Testis (tissue), 3 donors: Measurements from ENCODE around the gene PLP1. TPM values are rescaled to one million over a fixed set of nuclear protein-coding genes. Genes with fewer than 3 reads are reported as not detected.

Experiments used
- DNase-seq: peaks from one replicate; pipeline ENCODE4 v3.0.0-alpha.2; 2019
- H3K27ac ChIP-seq, 2 donors: fragments of 200-600 bp; sonication (generic); one replicate each; pipeline ENCODE4 v1.5.1; 2019
- H3K27me3 ChIP-seq: fragments of 200-600 bp; sonication (generic); one replicate; pipeline ENCODE4 v1.5.1; 2019
- H3K36me3 ChIP-seq: fragments of 200-600 bp; sonication (generic); one replicate; pipeline ENCODE4 v1.5.1; 2017; ENCODE audit warnings: low read depth; ENCODE audit errors: missing control alignments
- H3K4me1 ChIP-seq: fragments of 200-600 bp; sonication (generic); one replicate; pipeline ENCODE4 v1.5.1; 2019
- H3K4me3 ChIP-seq, 2 donors: fragments of 200-600 bp; sonication (generic); one replicate each; pipeline ENCODE4 v1.5.1; 2017 to 2019
- H3K9me3 ChIP-seq: fragments of 200-600 bp; sonication (generic); one replicate; pipeline ENCODE4 v1.5.1; 2017
- CTCF ChIP-seq, 3 experiments: fragments of 450-650 bp in 2 of 3; fragments of 200-600 bp in 1 of 3; sonication (generic) in 1 of 3; IDR thresholded peaks; one replicate each; pipeline ENCODE4 v1.5.1; 2016 to 2019; ENCODE audit warnings: antibody characterized with exemption in 3 of 3, mild to moderate bottlenecking in 2 of 3, moderate library complexity in 1 of 3
- POLR2A ChIP-seq: fragments of 450-650 bp; IDR thresholded peaks from one replicate; pipeline ENCODE4 v1.6.1; 2017; ENCODE audit warnings: antibody characterized with exemption, mild to moderate bottlenecking, moderate library complexity
- WGBS, 2 donors: methylation state at CpG; one replicate each; pipeline ENCODE4 v1.1.5; 2018; 5-methylcytosine and 5-hydroxymethylcytosine counted together
- intact Hi-C: fragments of 100-400 bp; cut with DNase I; formaldehyde crosslinking; loops from one replicate; pipeline ENCODE4 v1.15.1; 2023; ENCODE audit warnings: low total_unique reads
- polyA plus RNA-seq: library from polyadenylated mRNA; stranded (reverse); fragments of 350-450 nt; fragmentation: Illumina TruSeq; extraction: RNeasy Lipid Tissue Mini Kit (QIAGEN cat#74804); gene quantifications from one replicate; pipeline ENCODE4 v1.2.3, GENCODE V29; 2014; ENCODE audit warnings: low read depth, low replicate concordance; ENCODE audit not compliant: insufficient read depth
- total RNA-seq, 2 donors: library from RNA; depleted of rRNA; stranded (reverse); fragments of >200 nt; gene quantifications; one replicate each; pipeline ENCODE4 v1.2.3, GENCODE V29; 2016

PLP1 gene
- total and polyA plus RNA-seq, 3 donors from 2014 or later = 79.7 to 119 (median 111) TPM

GRCh38 chrX:103730796-103731493 lies 45.7 kb upstream of the PLP1 start:
- H3K27me3 ChIP-seq = no peaks in the 10 kb centered on the region
- 45 to 56% methylated on average over 8 of the region's 8 CpGs for WGBS, 2 donors
- H3K4me1 ChIP-seq = no peaks in the 10 kb centered on the region
- H3K27ac ChIP-seq = no peak overlapping the region
- intact Hi-C loops = no loop called here
- no peak for DNase-seq
- no peak for TF ChIP-seq CTCF (IDR thresholded peaks at IDR 0.05)
- TF ChIP-seq POLR2A = no peak
- no peaks in the 10 kb centered on the region for H3K9me3 ChIP-seq
- no peak overlapping the region for H3K4me3 ChIP-seq
- no peaks in the 10 kb centered on the region for H3K36me3 ChIP-seq

- no peak for TF ChIP-seq CTCF (IDR thresholded peaks at IDR 0.05)
- TF ChIP-seq POLR2A = no peak
- intact Hi-C loops = no loop called here
- no peaks in the 10 kb centered on the region for H3K27me3 ChIP-seq
- WGBS, 2 donors = 89 to 93% methylated on average over 1 of the region's 1 CpG
- no peaks in the 10 kb centered on the region for H3K4me1 ChIP-seq
- no peaks in the 10 kb centered on the region for H3K9me3 ChIP-seq
- DNase-seq = no peak
- H3K27ac ChIP-seq = no peak overlapping the region
- H3K36me3 ChIP-seq = no peaks in the 10 kb centered on the region
- no peak overlapping the region for H3K4me3 ChIP-seq
Measured at GRCh38 chrX:103733017-103733416, 43.6 kb upstream of the PLP1 start.

GRCh38 chrX:103734125-103734760 lies 42.4 kb upstream of the PLP1 start:
- Histone ChIP-seq H3K36me3 (no peaks in the 10 kb centered on the region), H3K27ac (no peak overlapping the region), H3K27me3 (no peaks in the 10 kb centered on the region), H3K4me3 (no peak overlapping the region), H3K9me3 (no peaks in the 10 kb centered on the region), H3K4me1 (no peaks in the 10 kb centered on the region)
- DNase-seq = no peak
- intact Hi-C loops = no loop called here
- WGBS, 2 donors = 80 to 86% methylated on average over 3 to 4 of the region's 4 CpGs
- no peak for TF ChIP-seq POLR2A
- TF ChIP-seq CTCF (IDR thresholded peaks at IDR 0.05) = no peak

GRCh38 chrX:103737696-103738095 lies 38.9 kb upstream of the PLP1 start:
- TF ChIP-seq CTCF (IDR thresholded peaks at IDR 0.05) (no peak), POLR2A (no peak)
- DNase-seq = no peak
- H3K4me3 ChIP-seq = no peak overlapping the region
- H3K4me1 ChIP-seq = no peaks in the 10 kb centered on the region
- H3K27me3 ChIP-seq = no peaks in the 10 kb centered on the region
- H3K36me3 ChIP-seq = no peaks in the 10 kb centered on the region
- no peak overlapping the region for H3K27ac ChIP-seq
- intact Hi-C loops = no loop called here
- H3K9me3 ChIP-seq = no peaks in the 10 kb centered on the region

- intact Hi-C loops = no loop called here
- Histone ChIP-seq H3K4me3 (no peak overlapping the region), H3K9me3 (no peaks in the 10 kb centered on the region), H3K36me3 (no peaks in the 10 kb centered on the region), H3K27ac (no peak overlapping the region), H3K4me1 (no peaks in the 10 kb centered on the region), H3K27me3 (no peaks in the 10 kb centered on the region)
- no peak for TF ChIP-seq POLR2A
- TF ChIP-seq CTCF (IDR thresholded peaks at IDR 0.05) = no peak
- 100% methylated on average over 1 of the region's 1 CpG for whole genome bisulfite sequencing, 2 donors
- DNase-seq = no peak
Measured at GRCh38 chrX:103739421-103739820, 37.2 kb upstream of the PLP1 start.
